Activated CD4-positive, alpha-beta T cell treated with anti-CD3 and anti-CD28 coated beads, Interleukin-2, amount 50 U/mL, for 16 hours (primary cell): ENCODE measurements around the gene TMEM143.
A peak's percentile ranks its signal among the peaks of the same experiment; 100 is the strongest.
"Not testable (repeated sequence)": the region's sequence is repeated elsewhere in the genome, so short reads cannot be mapped to it uniquely, and the experiment has no call there.

Experiments
- DNase-seq: peaks from one replicate; pipeline ENCODE4 v3.0.0-alpha.2; 2020

TMEM143 gene

DNA sequence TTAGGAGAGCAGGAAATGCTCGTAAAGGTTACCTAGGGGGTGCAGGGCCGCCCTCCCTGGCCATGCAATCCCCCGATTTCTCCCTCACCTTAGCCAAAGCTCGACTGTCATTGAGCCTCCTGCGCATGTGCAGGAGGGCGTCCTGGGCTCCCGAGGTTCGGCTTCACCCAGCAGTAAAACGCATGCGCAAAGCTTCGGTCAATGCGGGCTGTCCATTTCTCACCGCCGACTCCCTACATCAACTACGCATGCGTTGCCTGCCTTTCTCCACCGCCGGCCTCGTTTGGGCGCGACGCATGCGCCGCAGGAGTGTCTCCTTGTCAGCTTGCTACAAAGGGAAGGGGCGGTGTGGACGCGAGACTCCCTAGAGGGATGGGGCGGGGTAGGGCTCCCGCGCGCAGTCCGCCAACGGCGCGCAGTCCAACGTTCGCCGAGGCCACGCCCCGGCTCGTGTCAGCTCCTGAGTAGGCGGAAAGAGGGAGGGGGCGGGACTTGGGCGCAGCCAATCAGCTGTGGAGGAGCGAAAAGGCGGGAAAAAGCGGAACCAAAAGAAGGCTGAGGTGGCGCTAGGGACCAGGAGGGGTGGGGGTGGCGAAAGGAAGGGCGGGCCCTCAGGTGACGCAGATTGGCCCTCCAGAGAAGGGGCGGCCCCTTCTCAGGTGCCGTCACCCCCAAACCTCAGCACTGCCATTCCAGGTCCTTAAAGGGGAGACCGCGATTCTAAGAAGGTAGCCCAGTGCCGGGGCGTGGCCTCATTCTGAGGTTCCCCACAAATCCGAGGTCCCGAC, at the start of gene TMEM143, which contains the start of gene SYNGR4:
TMEM143 (minus strand) TSS at position 131 of the 788 bp plus-strand sequence; CDS start at position 111, 20 bp downstream.
SYNGR4 (plus strand) TSS at position 558 of the 788 bp plus-strand sequence. CDS start 1,476 bp downstream, outside the sequence.
- DNase-seq: peak; percentile 100

DNA sequence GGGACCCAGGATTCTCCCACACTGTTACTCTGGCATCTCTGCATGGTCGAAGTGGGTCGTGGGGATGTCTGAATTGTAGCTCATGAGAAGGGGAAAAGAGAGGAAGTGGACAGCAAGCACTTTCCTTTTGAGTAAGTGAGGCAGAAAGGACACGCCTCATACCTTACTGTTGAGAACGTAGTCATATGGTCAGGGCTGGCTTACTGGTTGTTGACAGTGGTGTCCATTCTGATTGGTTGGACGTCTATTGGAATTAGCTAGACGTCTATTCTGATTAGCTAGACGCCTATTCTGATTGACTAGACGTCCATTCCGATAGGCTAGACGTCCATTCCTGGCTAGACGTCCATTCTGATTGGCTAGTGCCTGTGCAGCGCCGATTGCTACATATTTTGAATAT, 42.1 kb upstream of the TMEM143 start:
- DNase-seq: no peak

DNA sequence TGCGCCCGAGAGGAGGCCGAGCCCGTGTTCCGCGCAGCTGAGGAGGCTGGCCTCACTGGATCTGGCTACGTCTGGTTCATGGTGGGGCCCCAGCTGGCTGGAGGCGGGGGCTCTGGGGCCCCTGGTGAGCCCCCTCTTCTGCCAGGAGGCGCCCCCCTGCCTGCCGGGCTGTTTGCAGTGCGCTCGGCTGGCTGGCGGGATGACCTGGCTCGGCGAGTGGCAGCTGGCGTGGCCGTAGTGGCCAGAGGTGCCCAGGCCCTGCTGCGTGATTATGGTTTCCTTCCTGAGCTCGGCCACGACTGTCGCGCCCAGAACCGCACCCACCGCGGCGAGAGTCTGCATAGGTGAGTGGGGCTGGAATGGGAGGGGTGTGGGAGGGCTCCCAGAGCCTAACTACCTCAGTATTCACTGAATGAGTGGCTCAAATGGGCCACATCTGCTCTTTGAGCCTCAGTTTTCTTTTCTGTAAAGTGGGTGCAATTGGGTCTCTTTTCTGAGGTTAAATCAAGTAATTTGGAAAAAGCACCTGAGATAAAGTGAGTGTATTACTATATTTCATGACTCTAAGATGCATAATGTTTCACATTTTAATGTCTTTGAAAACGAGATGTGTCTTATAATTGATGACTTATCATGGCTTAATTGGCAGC, 41.4 kb upstream of the TMEM143 start:
- DNase-seq: no peak

DNA sequence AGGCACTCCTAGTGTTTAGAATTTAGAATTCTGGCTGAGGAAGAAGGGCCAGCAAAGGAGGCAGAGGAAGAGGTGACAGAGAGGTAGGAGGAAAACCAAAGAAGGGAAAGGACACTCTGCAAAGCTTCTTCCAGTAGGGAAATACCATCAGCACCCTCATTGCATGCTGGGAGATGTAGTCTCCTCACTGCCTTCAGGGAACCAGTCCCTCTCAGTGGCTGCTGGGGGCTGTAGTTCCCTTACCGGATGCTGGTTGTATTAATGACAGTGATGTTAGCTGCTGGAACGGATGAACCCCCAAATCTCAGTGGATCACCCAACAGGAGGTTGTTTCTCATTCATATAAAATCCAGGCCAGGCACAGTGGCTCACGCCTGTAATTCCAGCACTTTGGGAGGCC, 39.9 kb upstream of the TMEM143 start:
- peak; percentile 67 for DNase-seq

DNA sequence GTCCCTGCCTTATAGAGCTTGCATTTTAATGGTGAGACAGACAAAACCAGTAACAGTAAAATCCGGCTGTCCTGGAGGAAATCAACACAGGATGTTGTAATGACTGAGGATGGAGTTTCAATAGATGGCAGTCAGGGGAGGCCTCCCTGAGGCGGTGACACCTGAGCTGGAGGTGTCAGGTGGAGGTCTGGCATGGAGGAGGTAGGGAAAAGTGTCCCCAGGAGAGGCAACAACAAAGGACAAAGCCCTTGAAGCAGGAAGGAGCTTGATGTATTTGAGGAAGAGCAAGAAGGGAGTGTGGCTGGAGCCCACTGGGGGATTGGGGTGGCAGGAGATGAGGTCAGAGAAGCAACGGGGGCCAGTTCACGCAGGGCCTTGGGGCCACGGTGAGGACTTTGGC, 37.5 kb upstream of the TMEM143 start:
- no peak for DNase-seq

DNA sequence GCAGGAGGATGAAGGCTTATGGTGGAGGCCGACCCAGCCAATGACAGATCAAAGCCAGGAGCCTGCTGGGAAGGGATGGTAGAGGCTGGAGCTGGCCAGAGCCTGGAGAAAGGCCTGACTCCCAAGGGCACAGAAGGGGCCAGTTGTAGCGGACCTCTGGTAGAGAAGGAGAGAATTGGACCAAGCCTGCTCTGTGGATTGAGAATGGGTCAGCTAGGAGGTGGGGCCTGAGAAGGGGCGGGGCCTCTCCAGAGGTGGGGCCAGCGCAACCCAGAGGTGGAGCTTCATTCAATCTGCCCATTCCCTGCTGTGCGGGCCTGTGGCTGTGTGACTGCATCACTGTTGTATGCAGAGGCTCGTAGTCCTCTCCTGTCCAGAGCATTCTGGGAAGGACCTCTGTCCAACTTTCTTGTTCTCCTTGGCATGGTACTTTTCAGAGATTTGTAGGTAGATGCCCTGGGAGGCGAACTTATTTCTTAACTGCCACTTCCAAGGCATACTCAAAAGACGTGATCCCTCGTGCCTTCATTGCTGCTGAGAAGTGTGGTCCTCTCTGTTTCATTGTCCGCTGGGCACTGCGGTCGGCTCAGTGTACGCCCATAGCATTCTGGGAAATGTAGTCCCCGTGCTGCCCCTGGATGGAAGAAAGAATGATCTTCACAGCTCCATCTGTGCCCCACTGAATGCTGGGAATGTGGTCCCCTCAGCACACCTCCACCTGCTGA, 36.4 kb upstream of the TMEM143 start:
- no peak for DNase-seq

DNA sequence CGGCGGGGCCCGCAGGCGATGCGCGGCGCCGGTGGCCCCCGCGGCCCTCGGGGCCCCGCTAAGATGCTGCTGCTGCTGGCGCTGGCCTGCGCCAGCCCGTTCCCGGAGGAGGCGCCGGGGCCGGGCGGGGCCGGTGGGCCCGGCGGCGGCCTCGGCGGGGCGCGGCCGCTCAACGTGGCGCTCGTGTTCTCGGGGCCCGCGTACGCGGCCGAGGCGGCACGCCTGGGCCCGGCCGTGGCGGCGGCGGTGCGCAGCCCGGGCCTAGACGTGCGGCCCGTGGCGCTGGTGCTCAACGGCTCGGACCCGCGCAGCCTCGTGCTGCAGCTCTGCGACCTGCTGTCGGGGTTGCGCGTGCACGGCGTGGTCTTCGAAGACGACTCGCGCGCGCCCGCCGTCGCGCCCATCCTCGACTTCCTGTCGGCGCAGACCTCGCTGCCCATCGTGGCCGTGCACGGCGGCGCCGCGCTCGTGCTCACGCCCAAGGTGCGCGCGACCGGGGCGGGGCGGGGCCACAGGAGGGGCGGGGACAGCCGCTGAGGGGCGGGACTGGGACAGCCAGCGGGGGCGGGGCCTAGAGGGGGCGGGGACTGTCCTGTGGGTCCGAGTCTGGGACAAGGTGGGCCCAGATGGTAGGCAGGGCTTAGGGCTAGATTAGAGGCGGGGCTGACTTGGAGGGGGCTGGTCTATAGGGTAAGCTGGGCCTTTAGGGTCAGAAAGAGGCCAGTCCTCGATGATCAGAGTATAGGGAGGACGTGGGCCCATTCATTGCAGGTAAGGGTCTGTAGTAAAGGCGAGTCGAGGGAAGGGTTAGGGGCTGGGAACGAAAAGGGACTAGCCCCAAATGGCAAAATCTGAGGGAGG, 34.9 kb upstream of the TMEM143 start:
- DNase-seq: peak; percentile 89

DNA sequence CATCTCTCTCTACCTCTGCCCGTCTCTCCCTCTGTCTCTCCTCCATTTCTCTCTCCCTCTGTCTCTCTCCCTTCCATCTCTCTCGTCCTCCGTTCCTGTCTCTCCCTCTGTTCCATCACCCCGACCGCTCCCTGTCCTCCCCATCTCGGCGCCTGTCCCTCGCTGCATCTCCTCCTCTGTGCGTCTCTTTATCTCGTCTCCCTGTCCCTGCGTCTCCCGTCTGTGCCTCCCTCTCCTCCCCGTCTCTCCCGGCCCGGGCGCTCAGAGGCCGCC, 34.3 kb upstream of the TMEM143 start:
- no peak for DNase-seq

DNA sequence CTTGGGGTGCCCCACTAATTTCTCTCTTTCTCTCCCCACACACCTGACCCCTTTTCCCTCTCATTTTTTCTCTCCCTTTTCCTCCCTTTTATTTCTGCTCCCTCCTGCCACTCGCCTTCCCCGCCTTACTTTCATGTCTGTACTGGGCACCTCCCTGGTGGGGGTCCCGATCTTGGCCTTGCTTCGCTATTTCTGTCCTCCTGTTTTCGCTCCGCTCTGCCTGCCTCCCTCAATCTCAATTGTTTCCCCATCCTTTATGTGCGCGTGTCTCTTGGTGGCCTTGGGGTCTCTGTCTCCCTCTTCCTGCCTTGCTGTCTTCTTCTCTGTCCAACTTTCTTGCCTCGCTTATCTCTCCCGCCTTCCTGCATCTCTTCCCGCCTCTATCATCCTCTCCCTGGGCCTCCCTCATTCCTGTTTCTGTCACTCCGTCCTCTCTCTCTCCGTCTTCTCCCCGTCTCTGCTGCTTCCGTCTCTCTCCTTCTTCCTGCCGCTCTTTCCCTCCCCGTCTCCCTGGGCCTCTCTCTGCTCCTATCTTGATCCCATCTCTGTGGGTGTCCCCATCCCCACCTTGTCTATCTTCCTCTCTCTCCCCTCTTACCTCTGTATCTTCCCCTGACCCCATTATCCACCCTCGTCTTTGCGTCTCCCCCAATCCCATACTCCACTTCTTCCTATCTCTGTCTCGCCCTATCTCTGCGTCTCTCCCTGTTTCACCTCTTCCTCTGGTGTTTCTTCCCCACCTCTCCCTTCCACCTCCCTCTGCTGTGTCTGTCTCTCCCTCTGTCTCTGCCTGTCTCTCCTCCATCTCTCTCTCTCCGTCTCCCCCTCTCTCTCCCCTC, 33.7 kb upstream of the TMEM143 start:
- DNase-seq: no peak

DNA sequence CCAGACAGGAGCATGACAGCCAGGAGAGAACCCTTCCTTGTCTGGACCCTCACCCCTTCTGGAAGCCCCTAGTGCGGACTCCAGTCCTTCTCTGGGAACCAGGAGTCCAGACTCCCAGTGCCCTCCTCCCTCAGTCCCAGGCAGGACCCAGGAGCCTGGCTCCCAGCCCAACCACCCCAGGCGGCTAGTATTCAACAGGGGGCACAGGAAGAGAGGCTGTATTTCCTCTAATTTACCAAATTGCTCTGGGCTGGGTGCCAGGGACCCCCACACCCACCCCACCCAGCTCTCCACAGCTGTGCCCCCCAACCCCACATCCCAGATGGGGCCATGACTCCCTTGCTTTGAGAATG, 33.1 kb upstream of the TMEM143 start:
- DNase-seq: no peak

DNA sequence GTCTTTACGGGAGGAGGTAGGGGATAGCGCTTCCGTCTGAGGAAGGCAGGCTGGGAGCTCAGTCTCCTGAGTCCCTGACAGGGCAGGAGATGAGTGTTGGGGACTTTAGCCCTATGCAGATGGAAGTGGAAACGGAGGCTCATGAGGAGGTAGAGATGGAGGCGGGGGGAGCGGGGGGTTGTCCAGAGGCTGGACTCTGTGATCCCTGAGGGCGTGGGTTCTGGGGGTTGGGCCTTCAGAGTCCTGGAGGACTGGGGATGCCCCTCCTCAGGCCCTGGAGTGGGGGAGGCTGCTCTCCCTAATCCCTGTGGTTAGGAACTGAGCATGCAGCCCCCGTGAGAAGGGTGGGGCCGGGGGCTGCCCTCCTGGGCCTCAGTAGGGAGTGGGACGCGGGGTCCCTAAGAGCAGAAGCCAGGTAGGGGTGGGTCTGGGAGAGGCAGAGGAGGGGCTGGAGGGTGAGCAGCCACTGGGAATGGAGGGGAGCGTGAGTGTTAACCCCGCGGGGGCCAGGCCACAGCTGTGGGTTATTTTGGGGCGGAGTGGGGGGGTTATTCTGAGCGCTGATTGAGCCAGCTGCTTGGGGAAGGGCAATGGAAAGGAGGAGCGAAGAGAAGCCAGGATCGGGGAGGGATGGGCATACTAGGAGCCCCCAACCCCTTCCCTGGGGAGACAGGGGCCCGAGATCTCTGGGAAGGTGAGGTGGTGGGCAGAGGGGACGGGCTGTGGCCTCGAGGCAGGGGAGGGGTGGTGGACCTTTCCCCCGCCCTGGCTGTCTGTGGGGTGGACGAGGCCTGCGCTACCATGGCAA, 32.5 kb upstream of the TMEM143 start:
- no peak for DNase-seq

DNA sequence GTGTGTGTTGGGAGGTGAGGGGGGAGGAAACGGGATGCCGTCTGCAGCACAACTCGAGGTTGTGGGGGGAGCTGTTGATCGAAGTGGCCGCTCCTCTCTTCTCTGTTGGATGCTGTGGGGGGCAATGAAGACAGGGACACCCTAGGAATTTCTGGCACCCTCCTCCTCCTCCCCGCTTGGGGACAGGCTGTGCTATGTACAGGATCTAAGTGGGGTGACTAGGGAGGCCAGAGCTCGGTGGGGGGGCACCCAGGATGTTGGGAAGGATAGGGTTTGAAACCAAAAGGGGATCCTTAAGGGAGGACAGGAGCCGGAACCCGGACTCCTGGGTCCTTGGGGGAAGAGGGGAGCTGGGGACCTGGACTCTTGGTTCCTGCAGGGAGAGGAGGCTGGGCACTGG, 31.8 kb upstream of the TMEM143 start:
- DNase-seq: no peak

DNA sequence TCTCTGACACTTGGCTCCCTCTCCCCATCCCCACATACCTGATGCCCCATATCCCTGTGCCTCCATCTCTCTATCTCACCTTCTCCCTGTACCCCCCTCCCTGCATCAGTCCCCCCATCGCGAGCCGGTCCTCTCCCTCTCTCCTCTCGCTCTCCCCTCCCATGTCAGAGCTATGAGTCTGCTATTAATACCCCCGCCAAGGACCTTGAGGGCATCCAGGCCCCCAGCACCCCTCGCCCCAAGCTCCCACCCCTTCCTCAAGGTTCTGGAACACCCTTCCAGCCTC, 31.4 kb upstream of the TMEM143 start:
- DNase-seq: no peak

DNA sequence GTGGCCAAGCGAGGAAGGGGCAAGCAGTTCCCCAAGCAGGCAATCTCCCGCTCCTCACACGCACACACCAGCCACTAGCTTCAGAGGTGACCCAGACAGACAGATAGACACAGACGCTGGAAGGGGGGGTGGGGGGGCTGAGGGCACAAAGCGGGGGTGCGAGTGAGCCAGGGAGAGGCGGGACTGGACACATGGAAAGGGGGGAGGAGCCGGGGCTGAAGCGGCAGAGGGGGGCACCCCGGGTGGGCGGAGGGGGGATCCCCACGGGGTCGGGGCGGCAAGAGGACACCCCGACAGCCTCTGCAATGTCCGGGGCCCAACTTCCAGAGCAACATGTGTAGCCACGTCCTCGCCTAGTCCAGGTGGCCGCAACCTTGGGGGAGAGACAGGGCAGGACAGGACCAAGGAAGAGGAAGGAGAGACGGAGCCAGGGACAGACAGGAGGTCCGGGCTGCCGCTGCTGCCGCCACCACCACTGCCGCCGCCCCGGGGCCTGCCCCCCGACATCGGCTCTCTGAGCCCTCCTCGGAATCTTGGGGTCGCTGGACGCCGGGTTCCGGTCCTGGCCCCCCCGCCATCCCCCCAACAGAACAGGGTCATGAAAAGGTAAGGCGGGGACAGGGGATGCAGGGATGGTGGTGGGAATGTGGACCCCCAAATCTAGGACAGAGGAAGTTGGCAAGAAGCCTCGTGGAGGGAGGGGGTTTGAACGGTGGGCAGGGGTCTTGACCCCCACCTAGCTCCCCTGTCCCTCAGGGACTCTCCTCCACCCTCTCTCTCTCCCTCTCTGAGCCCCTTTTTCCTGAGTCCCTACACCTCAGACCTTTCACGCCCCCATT, 30.8 kb upstream of the TMEM143 start:
- no peak for DNase-seq

DNA sequence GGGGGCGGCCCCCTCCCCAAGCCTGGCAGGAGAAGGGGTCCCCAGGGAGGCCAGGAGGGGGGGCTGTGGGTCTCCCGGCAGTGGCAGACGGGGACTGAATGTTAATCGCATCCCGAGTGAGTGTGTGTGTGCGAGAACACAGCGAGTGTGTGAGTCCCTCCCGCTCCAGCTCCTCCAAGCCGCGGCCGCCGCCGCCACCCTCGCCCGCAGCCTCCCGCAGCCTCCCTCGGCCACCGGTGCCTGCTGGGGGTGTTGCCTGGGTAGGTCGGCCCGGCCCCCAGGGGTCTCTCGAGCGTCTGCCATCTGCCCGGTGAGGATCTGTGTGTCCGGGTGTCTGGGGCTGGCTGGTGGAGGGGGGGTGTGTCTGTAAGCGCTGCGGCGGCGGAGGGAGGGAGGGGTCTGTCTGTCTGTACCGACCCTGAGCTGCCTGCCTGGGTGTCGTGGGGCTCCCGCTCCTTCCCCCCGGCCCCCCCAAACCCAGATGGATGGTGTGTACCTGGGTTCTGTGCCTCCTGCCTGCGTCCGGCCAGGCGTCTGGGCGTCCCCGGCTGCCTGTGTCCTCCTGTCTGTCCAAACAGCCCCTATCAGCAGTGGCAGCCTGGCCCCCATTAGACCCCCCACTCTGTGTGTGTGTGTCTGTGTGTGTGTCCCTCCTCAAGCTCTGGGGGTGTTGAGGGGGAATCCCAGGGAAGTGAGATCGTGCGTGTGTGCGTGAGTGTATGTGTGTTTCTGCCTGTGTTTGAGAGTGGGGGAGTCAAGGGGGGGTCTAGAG, 30.0 kb upstream of the TMEM143 start, which contains the start of gene GRIN2D:
GRIN2D (plus strand) TSS at position 110 of the 772 bp plus-strand sequence. CDS start 4,725 bp downstream, outside the sequence.
- DNase-seq: no peak

DNA sequence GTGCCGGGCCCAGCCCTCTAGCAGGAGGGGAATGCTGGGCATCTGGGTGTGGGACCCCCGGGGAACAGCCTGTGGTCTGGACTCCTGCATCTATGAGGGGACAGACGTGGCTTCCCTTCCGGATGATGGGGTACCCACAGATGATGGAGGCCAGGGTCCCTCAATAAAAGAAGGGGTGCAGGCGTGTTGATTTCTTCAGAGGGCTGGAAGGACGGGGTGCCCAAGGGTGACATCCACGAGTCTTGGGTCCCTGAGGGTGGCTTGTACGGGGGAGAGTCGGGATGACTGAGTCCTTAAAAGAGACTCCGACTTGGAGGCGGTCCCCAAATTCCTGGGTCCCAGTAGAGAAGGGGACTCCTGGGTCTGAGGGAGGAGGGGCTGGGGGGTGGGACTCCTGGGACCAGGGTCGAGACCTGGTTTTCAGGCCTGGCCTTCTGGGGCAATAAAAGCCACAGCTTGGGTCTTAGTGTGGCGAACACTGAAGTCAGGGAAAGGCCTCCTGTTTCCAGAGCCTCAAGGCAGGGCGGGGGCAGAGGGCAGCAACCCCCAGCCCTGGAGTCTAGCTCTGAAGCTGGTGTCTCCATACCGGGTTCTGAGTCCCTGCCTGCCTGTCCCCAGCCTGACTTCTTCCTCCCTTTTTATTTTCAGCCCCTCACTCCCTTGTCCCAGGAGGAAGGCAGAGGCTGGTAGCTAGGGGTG, 29.3 kb upstream of the TMEM143 start:
- DNase-seq: no peak

DNA sequence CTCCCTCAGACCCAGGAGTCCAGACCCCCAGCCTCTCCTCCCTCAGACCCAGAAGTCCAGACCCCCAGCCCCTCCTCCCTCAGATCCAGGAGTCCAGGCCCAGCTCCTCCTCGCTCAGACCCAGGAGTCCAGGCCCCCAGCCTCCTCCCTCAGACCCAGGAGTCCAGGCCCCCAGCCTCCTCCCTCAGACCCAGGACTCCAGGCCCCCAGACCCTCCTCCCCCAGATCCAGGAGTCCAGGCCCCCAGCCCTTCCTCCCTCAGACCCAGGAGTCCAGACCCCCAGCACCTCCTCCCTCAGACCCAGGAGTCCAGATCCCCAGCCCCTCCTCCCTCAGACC, 28.2 kb upstream of the TMEM143 start:
- not testable (repeated sequence) for DNase-seq

DNA sequence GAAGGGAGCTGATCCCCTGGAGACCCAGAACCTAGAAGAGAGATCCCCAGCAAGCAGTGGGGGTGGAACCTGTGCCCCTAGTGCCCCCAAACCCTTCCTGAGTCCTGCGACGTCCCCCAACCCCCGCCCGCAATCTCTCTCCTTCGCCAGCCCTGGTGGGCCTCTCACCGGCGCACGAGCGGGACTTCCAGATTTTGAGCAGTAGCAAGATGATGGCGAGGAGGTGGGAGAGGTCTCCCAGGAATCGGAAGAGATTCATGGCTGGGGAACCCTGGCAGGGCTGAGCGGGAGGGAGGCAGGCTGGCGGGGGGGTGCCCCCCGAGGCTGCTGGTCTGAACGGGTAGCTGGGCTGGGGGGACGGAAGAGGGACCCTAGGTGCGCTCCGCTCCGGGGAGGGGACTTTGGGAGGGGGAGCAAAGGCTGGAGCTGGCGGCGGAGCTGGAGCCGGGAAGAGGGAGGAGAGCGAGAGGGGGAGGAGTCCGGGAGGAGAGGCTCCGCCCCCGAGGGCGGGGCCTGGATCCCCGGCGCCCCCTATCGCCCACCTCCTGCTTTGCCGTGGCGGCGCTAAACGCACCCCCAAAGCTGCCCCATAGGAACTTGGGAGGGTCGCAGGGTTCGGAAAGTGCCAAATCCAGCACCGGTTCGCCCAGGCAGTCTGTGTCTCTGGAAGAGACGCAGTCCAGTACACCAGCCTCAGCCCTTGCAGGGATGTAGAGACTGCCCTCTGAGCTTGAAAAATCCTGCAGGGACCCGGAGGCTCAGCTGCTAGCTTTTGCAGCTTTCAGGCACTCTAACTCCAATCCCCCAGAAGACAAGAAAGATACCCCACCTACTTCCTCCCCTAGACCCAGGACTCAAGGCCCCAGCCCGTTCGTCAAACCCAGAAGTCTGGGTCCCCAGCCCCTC, 27.6 kb upstream of the TMEM143 start, which contains the start of gene KDELR1:
KDELR1 (minus strand) TSS at position 452 of the 906 bp plus-strand sequence; CDS start at position 259, 193 bp downstream.
- peak; percentile 76 for DNase-seq
